Dendritic cell treated with granulocyte-macrophage colony-stimulating factor and Interleukin-4, amounts not matched to agents 40 ng/mL and 50 ng/mL, for 4 days (primary cell): ENCODE data around the gene TRIM5.
"Not testable (repeated sequence)": the region's sequence is repeated elsewhere in the genome, so short reads cannot be mapped to it uniquely, and the experiment has no call there.

Source experiments
- H3K27ac Mint-ChIP-seq: one replicate; pipeline ENCODE4 v1.8.0; 2022; ENCODE audit warnings: mild to moderate bottlenecking, mixed read lengths
- H3K27me3 Mint-ChIP-seq: one replicate; pipeline ENCODE4 v1.8.0; 2022; ENCODE audit warnings: mild to moderate bottlenecking, mixed read lengths
- H3K36me3 Mint-ChIP-seq: one replicate; pipeline ENCODE4 v1.8.0; 2022; ENCODE audit warnings: low read depth, mixed read lengths
- H3K4me1 Mint-ChIP-seq: one replicate; pipeline ENCODE4 v1.8.0; 2022; ENCODE audit warnings: low read depth, mixed read lengths
- H3K4me3 Mint-ChIP-seq: one replicate; pipeline ENCODE4 v1.8.0; 2022; ENCODE audit warnings: mild to moderate bottlenecking, moderate library complexity, mixed read lengths
- H3K9me3 Mint-ChIP-seq: one replicate; pipeline ENCODE4 v1.8.0; 2022; ENCODE audit warnings: mixed read lengths
- intact Hi-C: fragments of 100-400 bp; cut with micrococcal nuclease; formaldehyde crosslinking; loops from one replicate; pipeline ENCODE4 v1.15.0; 2022

Gene TRIM5

GRCh38 chr11:5684646-5685362 is at the start of gene TRIM5:
TRIM5 (minus strand) TSS chr11:5685074; CDS start chr11:5680177, 4,897 bp downstream.
- H3K4me1 Mint-ChIP-seq, result peaks cover 42% of the 10 kb centered on the region
- H3K9me3 Mint-ChIP-seq, result no peaks in the 10 kb centered on the region
- intact Hi-C loops, result loop anchor here (1.0 to 10.0 kb wide), 4 partner anchors 7 to 550 kb away; partner anchors contain the start of genes CNGA4, FHIP1B and TRIM34
- peak within 1 kb of the TSS; percentile 91 for H3K4me3 Mint-ChIP-seq
- H3K27ac Mint-ChIP-seq, result peak within 1 kb of the TSS; percentile 92
- H3K27me3 Mint-ChIP-seq, result no peaks in the 10 kb centered on the region
- H3K36me3 Mint-ChIP-seq, result peaks cover 26% of the 10 kb centered on the region

GRCh38 chr11:5727691-5728090 is 42.8 kb upstream of the TRIM5 start:
- Mint-ChIP-seq H3K4me3 (no peak overlapping the region), H3K9me3 (no peaks in the 10 kb centered on the region), H3K27me3 (no peaks in the 10 kb centered on the region), H3K4me1 (no peaks in the 10 kb centered on the region), H3K27ac (no peak overlapping the region), H3K36me3 (no peaks in the 10 kb centered on the region)
- intact Hi-C loops, result no loop called here

- Mint-ChIP-seq H3K36me3 (no peaks in the 10 kb centered on the region), H3K27me3 (no peaks in the 10 kb centered on the region), H3K27ac (no peak overlapping the region), H3K4me3 (no peak overlapping the region), H3K9me3 (no peaks in the 10 kb centered on the region), H3K4me1 (no peaks in the 10 kb centered on the region)
- intact Hi-C loops, result no loop called here
These were observed 41.5 kb upstream of the TRIM5 start for GRCh38 chr11:5726351-5726750.

DNA sequence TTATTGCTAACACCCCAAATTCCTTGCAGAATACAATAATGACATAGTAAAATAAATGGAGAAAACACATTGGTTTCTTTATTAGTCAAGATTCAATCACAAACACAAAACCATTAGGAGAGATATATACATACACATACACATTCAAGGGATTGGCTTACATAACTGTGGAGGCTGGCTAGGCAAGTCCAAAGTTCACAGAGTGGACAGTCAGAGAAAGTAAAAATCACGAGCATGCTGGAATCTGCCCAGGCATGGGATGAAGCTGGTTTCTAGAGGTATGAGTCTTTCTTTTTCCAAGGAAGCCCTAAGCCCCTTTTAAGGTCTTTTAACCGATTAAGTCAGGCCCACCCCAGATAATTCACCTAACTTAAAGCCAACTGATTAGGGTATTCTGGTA is 37.7 kb upstream of the TRIM5 start:
- intact Hi-C loops, result no loop called here
- H3K4me1 Mint-ChIP-seq, result no peaks in the 10 kb centered on the region
- H3K9me3 Mint-ChIP-seq, result no peaks in the 10 kb centered on the region
- H3K36me3 Mint-ChIP-seq, result no peaks in the 10 kb centered on the region
- no peak overlapping the region for H3K4me3 Mint-ChIP-seq
- H3K27me3 Mint-ChIP-seq, result no peaks in the 10 kb centered on the region
- H3K27ac Mint-ChIP-seq, result no peak overlapping the region

DNA sequence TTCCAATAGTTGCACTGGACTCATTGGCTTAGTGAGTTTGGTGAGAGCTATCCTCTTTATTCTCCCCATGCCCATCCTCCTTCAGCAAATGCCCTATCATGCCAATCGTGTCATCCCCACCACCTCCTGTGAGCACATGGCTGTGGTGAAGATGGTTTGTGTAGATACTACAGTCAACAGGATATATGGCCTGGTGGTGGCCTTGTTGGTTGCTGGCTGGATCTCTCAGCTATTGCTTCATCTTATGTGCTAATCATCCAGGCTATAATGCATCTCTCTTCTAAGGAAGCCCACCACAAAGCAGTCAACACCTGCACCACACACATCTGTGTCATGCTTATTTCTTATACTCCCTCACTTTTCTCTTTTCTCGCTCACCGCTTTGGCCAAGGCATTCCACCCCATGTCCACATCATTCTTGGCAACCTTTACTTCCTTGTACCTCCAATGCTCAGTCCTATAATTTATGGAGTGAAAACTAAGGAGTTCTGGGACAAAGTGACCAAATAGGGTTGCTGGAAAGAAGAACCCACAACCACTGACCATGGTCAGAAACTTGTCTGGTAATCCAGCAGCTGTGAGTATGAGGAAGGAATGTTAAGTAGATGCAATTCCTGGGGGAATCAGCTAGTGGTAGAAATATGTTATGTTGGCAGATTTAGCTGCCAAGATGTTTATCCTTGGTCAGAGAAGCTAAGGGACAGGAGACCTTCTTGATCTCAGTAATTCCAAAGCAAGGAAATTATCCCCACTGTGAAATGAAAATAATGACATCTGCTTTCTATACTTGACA is 35.0 kb upstream of the TRIM5 start:
- intact Hi-C loops, result no loop called here
- Mint-ChIP-seq H3K9me3 (no peaks in the 10 kb centered on the region), H3K27me3 (no peaks in the 10 kb centered on the region), H3K4me3 (no peak overlapping the region), H3K4me1 (no peaks in the 10 kb centered on the region), H3K27ac (no peak overlapping the region), H3K36me3 (no peaks in the 10 kb centered on the region)

DNA sequence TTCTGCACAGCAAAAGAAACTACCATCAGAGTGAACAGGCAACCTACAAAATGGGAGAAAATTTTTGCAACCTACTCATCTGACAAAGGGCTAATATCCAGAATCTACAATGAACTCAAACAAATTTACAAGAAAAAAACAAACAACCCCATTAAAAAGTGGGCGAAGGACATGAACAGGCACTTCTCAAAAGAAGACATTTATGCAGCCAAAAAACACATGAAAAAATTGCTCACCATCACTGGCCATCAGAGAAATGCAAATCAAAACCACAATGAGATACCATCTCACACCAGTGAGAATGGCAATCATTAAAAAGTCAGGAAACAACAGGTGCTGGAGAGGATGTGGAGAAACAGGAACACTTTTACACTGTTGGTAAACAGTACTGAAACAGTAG is 31.6 kb upstream of the TRIM5 start:
- H3K4me1 Mint-ChIP-seq, H3K9me3 Mint-ChIP-seq, H3K27me3 Mint-ChIP-seq, H3K27ac Mint-ChIP-seq, intact Hi-C loops, H3K36me3 Mint-ChIP-seq, H3K4me3 Mint-ChIP-seq: not testable (repeated sequence)

DNA sequence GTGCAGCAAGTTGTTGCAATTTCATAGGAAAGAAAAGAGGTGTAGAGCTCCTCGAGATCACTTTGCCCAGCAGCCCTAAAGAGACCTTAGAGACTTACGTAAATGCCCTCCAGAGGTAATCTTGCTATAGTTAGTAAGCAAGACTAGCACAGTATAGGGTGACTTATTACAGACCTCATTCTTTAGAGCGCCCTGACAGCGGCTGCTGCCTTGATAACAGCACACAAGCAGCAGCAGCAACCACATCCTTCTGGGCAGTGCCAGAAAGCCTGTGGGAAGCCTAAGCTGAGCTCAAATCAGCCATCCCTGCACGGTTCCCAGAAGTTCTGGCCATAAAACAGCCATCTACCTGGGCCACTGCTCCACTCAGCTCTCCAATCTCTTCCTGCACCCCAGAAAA is 28.8 kb upstream of the TRIM5 start:
- Mint-ChIP-seq H3K4me3 (no peak overlapping the region), H3K4me1 (no peaks in the 10 kb centered on the region), H3K27me3 (no peaks in the 10 kb centered on the region), H3K27ac (no peak overlapping the region), H3K36me3 (peaks cover 17% of the 10 kb centered on the region), H3K9me3 (no peaks in the 10 kb centered on the region)
- intact Hi-C loops, result no loop called here

DNA sequence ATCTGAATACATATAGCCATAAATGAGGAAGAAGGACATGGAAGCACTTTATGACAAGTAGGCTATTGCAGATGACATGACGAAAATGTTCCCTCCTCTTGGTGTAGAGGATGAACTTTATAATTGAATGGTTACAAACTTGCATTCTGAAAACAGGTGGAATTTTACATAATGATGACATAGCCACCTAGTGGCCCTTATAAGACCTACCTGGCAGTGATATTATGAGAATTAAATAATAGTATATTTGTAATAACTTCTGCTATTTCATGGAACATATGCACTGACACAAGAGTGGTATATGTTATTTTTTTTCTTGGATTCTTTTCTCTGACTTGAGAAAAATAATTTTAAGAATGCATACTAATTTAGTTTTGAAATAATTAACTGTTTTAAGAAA is 27.6 kb upstream of the TRIM5 start:
- intact Hi-C loops, result no loop called here
- Mint-ChIP-seq H3K4me3 (no peak overlapping the region), H3K27ac (no peak overlapping the region), H3K4me1 (no peaks in the 10 kb centered on the region), H3K36me3 (peaks cover 29% of the 10 kb centered on the region), H3K9me3 (no peaks in the 10 kb centered on the region), H3K27me3 (no peaks in the 10 kb centered on the region)

DNA sequence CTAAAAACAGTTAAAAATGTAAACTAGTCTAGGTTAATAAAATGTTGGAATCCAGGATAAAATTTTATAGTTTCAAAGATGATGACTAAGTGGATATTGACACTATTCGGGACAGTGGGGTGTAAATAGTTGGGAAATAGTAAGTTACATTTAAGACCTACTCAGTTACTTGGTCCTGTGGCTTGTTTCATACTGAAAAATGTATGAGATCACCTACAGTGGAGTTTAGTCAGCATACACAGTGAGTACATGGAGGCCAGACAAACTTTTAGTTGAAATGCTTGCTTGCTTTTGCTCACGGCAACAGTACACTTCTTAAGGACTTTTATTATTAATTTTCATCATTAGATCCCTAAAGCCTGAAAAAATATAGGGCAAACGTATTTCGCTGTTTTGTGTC is 20.8 kb upstream of the TRIM5 start:
- Mint-ChIP-seq H3K4me3 (no peak overlapping the region), H3K27ac (no peak overlapping the region), H3K36me3 (peaks cover 61% of the 10 kb centered on the region), H3K9me3 (no peaks in the 10 kb centered on the region), H3K27me3 (no peaks in the 10 kb centered on the region), H3K4me1 (peaks cover 12% of the 10 kb centered on the region)
- intact Hi-C loops, result no loop called here

DNA sequence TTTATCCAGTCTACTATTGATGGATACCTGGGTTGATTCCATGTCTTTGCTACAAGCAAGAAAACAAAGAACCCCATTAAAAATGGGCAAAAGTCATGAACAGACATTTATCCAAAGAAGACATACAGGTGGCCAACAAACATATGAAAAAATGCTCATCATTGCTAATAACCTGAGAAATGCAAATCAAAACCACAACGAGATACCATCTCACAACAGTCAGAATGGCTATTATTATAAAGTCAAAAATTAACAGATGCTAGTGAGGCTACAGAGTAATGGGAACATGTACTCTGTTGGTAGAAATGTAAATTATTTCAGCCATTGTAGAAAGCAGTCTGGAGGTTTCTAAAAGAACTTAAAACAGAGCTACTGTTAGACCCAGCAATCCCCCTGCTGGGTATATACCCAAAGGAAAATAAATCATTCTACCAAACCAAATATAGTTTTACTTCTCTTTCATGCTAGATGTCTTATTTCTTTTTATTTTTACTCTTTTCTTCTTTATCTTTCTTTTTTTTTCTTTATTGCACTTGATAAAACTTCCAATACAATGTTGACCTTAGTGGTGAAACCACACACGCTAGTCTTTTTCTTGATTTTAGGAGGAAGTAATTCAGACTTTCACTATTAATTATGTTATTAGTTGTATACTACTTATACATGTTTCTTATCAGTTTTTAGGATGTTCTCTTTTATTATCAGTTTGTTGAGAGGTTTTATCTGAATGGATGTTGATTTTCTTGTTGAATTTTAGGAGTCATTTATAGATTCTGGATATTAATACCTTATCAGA is 19.1 kb upstream of the TRIM5 start:
- intact Hi-C loops, result no loop called here
- H3K4me1 Mint-ChIP-seq, result peaks cover 20% of the 10 kb centered on the region
- H3K9me3 Mint-ChIP-seq, result no peaks in the 10 kb centered on the region
- peaks cover 52% of the 10 kb centered on the region for H3K36me3 Mint-ChIP-seq
- peak overlapping the region; percentile 15 for H3K27ac Mint-ChIP-seq
- H3K4me3 Mint-ChIP-seq, result no peak overlapping the region
- no peaks in the 10 kb centered on the region for H3K27me3 Mint-ChIP-seq

DNA sequence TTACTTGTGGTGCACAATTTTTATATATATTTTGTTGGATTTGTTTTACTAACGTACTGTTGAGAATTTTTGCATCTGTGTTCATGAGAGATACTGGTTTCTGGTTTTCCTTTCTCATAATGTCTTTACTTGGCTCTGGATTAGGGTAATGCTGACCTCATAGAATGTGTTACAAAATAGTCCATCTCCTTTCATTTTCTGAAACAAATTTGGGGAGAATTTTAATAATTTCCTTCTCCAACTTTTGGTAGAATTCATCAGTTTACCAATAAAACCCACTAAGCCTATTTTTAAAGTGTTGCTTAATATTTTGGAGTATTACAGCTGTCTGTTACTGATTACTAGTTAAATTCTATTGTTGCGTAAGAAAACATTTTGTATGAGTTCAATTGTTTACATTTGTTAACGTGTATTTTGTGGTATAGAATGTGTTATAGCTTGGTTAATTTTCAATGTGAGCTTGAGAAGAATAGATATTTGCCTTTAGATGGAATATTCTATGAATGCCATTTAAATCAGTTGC is 16.2 kb upstream of the TRIM5 start:
- H3K4me1 Mint-ChIP-seq, result peaks cover 20% of the 10 kb centered on the region
- H3K36me3 Mint-ChIP-seq, result peaks cover 52% of the 10 kb centered on the region
- H3K4me3 Mint-ChIP-seq, result no peak overlapping the region
- H3K27ac Mint-ChIP-seq, result peak overlapping the region; percentile 87
- H3K9me3 Mint-ChIP-seq, result no peaks in the 10 kb centered on the region
- intact Hi-C loops, result no loop called here
- no peaks in the 10 kb centered on the region for H3K27me3 Mint-ChIP-seq

GRCh38 chr11:5700421-5701054 is 15.7 kb upstream of the TRIM5 start:
- intact Hi-C loops, result loop anchor here (1.0 kb wide), 1 partner anchor 11 kb away; the partner anchor contains the start of gene TRIM22
- H3K9me3 Mint-ChIP-seq, result no peaks in the 10 kb centered on the region
- peaks cover 20% of the 10 kb centered on the region for H3K4me1 Mint-ChIP-seq
- peak overlapping the region; percentile 87 for H3K27ac Mint-ChIP-seq
- no peaks in the 10 kb centered on the region for H3K27me3 Mint-ChIP-seq
- H3K4me3 Mint-ChIP-seq, result peak overlapping the region; percentile 69
- peaks cover 51% of the 10 kb centered on the region for H3K36me3 Mint-ChIP-seq

- no peak overlapping the region for H3K27ac Mint-ChIP-seq
- H3K4me3 Mint-ChIP-seq, result no peak overlapping the region
- peaks cover 53% of the 10 kb centered on the region for H3K36me3 Mint-ChIP-seq
- peaks cover 28% of the 10 kb centered on the region for H3K4me1 Mint-ChIP-seq
- no peaks in the 10 kb centered on the region for H3K9me3 Mint-ChIP-seq
- intact Hi-C loops, result no loop called here
- H3K27me3 Mint-ChIP-seq, result no peaks in the 10 kb centered on the region
These were observed 13.4 kb upstream of the TRIM5 start for GRCh38 chr11:5698281-5698680.
